SU-DHL-6 (cell line): ENCODE data around the gene ARID5B.

ENCODE experiments used
- EZH2phosphoT487 ChIP-seq: fragments of 200-600 bp; sonication (generic), shearing (Covaris generic); conservative IDR thresholded peaks from 2 replicates; pipeline ENCODE4 v1.6.1; 2018; ENCODE audit warnings: mild to moderate bottlenecking, antibody characterized with exemption, low read length, moderate library complexity, mixed read lengths
- TF ChIP-seq, protein P1 (sequence below): fragments of 200-600 bp; sonication (generic); IDR thresholded peaks from one replicate; pipeline ENCODE4 v1.5.1; 2017; ENCODE audit warnings: antibody characterized with exemption, mild to moderate bottlenecking, low read length, moderate library complexity; ENCODE audit not compliant: insufficient read depth, poor library complexity, severe bottlenecking

DNA sequence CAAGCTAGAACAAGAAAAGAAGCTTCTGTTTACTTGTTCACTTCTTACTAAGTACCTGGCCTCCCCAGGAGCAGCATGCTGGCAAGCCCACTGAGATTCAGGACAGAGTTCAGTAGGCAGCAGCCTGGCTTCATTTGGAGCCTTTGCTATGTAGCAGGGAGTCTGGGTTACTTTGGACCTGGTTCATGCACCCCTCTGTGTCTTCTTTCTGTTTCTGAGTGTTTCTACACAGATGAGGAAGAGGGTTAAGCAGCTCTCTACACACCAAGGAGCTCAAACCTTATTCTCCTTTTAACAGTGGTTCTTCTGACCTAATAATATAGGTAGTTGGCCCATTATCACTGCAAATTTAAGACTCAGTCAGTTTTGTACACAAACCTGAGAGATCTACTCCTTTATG lies 152.9 kb downstream of the ARID5B start:
- TF ChIP-seq, protein P1, sequence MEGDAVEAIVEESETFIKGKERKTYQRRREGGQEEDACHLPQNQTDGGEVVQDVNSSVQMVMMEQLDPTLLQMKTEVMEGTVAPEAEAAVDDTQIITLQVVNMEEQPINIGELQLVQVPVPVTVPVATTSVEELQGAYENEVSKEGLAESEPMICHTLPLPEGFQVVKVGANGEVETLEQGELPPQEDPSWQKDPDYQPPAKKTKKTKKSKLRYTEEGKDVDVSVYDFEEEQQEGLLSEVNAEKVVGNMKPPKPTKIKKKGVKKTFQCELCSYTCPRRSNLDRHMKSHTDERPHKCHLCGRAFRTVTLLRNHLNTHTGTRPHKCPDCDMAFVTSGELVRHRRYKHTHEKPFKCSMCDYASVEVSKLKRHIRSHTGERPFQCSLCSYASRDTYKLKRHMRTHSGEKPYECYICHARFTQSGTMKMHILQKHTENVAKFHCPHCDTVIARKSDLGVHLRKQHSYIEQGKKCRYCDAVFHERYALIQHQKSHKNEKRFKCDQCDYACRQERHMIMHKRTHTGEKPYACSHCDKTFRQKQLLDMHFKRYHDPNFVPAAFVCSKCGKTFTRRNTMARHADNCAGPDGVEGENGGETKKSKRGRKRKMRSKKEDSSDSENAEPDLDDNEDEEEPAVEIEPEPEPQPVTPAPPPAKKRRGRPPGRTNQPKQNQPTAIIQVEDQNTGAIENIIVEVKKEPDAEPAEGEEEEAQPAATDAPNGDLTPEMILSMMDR: no peak
- TF ChIP-seq EZH2phosphoT487: no peak
